SU-DHL-6 (cell line): ENCODE results near the gene TFAP2C.
"Not testable (repeated sequence)": the region's sequence is repeated elsewhere in the genome, so short reads cannot be mapped to it uniquely, and the experiment has no call there.

Source experiments
- H2AFZ ChIP-seq: fragments of 200-600 bp; sonication (generic); 2 replicates; pipeline ENCODE4 v1.6.1; 2014; ENCODE audit warnings: low read depth, mild to moderate bottlenecking, moderate library complexity, mixed read lengths, antibody characterized with exemption, low read length; ENCODE audit not compliant: severe bottlenecking
- H3F3A ChIP-seq: fragments of 200-600 bp; shearing (Covaris generic); 2 replicates; pipeline ENCODE4 v1.6.0; 2016; ENCODE audit warnings: antibody characterized with exemption, mild to moderate bottlenecking; ENCODE audit not compliant: insufficient read depth
- H3K27ac ChIP-seq: fragments of 200-600 bp; sonication (generic); 2 replicates; pipeline ENCODE4 v1.5.1; 2016; ENCODE audit warnings: low read depth, mild to moderate bottlenecking, low read length, moderate library complexity, mixed read lengths
- H3K27me3 ChIP-seq: fragments of 200-600 bp; sonication (generic), shearing (Covaris generic); 2 replicates; pipeline ENCODE4 v1.6.0; 2014; ENCODE audit warnings: mild to moderate bottlenecking, low read length
- H3K36me3 ChIP-seq: fragments of 200-600 bp; sonication (generic); 2 replicates; pipeline ENCODE4 v1.6.1; 2014; ENCODE audit warnings: mild to moderate bottlenecking, low read length, mixed read lengths
- H3K4me2 ChIP-seq: fragments of 300-600, 200-600 bp; shearing (Covaris generic), sonication (generic); 2 replicates; pipeline ENCODE4 v1.6.0; 2014; ENCODE audit warnings: low read length, low read depth, mild to moderate bottlenecking; ENCODE audit not compliant: poor library complexity, severe bottlenecking
- H3K4me3 ChIP-seq: fragments of 200-600 bp; sonication (generic); 2 replicates; pipeline ENCODE4 v1.5.1; 2014; ENCODE audit warnings: antibody characterized with exemption, low read length, mild to moderate bottlenecking, mixed read lengths; ENCODE audit not compliant: insufficient read depth, poor library complexity, severe bottlenecking
- H3K79me2 ChIP-seq: fragments of 200-600 bp; sonication (generic); 2 replicates; pipeline ENCODE4 v1.6.1; 2014; ENCODE audit warnings: mild to moderate bottlenecking, low read length, moderate library complexity; ENCODE audit not compliant: insufficient read depth
- H3K9ac ChIP-seq: fragments of 200-600 bp; sonication (generic); 2 replicates; pipeline ENCODE4 v1.7.0; 2014; ENCODE audit warnings: mild to moderate bottlenecking, low read length
- H3K9me2 ChIP-seq: fragments of 200-600 bp; sonication (generic); replicated peaks from 2 replicates; pipeline ENCODE4 v1.6.1; 2014; ENCODE audit warnings: low read length; ENCODE audit not compliant: insufficient read depth
- H3K9me3 ChIP-seq: fragments of 200-600 bp; sonication (generic); 2 replicates; pipeline ENCODE4 v1.6.1; 2014; ENCODE audit warnings: low read length, mixed read lengths; ENCODE audit not compliant: insufficient read depth
- H4K20me1 ChIP-seq: fragments of 200-600 bp; sonication (generic); 2 replicates; pipeline ENCODE4 v1.6.1; 2014; ENCODE audit warnings: low read depth, mild to moderate bottlenecking, antibody characterized with exemption, low read length, moderate library complexity, mixed read lengths
- CTCF ChIP-seq: fragments of 200-600 bp; sonication (generic); IDR thresholded peaks from one replicate; pipeline ENCODE4 v1.5.1; 2017; ENCODE audit warnings: antibody characterized with exemption, mild to moderate bottlenecking, low read length, moderate library complexity; ENCODE audit not compliant: insufficient read depth, poor library complexity, severe bottlenecking
- EZH2phosphoT487 ChIP-seq: fragments of 200-600 bp; sonication (generic), shearing (Covaris generic); conservative IDR thresholded peaks from 2 replicates; pipeline ENCODE4 v1.6.1; 2018; ENCODE audit warnings: mild to moderate bottlenecking, antibody characterized with exemption, low read length, moderate library complexity, mixed read lengths

Gene TFAP2C

GRCh38 chr20:56617489-56617888 is 11.6 kb upstream of the TFAP2C start:
- Histone ChIP-seq H3K4me3 (no peak overlapping the region), H3K9me3 (no peaks in the 10 kb centered on the region), H3K9ac (no peak overlapping the region), H3K36me3 (no peaks in the 10 kb centered on the region), H3K27ac (no peak overlapping the region), H3K9me2 (no peaks in the 10 kb centered on the region), H2AFZ (no peak overlapping the region), H4K20me1 (no peaks in the 10 kb centered on the region), H3K4me2 (no peak overlapping the region), H3K27me3 (no peaks in the 10 kb centered on the region), H3K79me2 (no peaks in the 10 kb centered on the region), H3F3A (no peaks in the 10 kb centered on the region)
- TF ChIP-seq EZH2phosphoT487, result no peak
- TF ChIP-seq CTCF, result no peak

- Histone ChIP-seq H3K79me2 (no peaks in the 10 kb centered on the region), H3K9me3 (no peaks in the 10 kb centered on the region), H2AFZ (no peak overlapping the region), H3K36me3 (no peaks in the 10 kb centered on the region), H3K9me2 (no peaks in the 10 kb centered on the region), H3K4me3 (no peak overlapping the region), H3K9ac (no peak overlapping the region), H3K4me2 (no peak overlapping the region), H4K20me1 (no peaks in the 10 kb centered on the region), H3F3A (no peaks in the 10 kb centered on the region), H3K27ac (no peak overlapping the region), H3K27me3 (no peaks in the 10 kb centered on the region)
- TF ChIP-seq EZH2phosphoT487 (no peak), CTCF (no peak)
These were observed 7.4 kb upstream of the TFAP2C start for GRCh38 chr20:56621730-56622129.

GRCh38 chr20:56623930-56624329 is 5.2 kb upstream of the TFAP2C start:
- not testable (repeated sequence) for H3K9me2 ChIP-seq, H3K27ac ChIP-seq, H3K27me3 ChIP-seq, H3K4me2 ChIP-seq, H4K20me1 ChIP-seq, H3K9ac ChIP-seq, H3K79me2 ChIP-seq, H3K36me3 ChIP-seq, H2AFZ ChIP-seq, H3K4me3 ChIP-seq, H3K9me3 ChIP-seq, H3F3A ChIP-seq

- Histone ChIP-seq H3K4me2 (no peak overlapping the region), H3K27me3 (no peaks in the 10 kb centered on the region), H3F3A (no peaks in the 10 kb centered on the region), H4K20me1 (no peaks in the 10 kb centered on the region), H2AFZ (no peak overlapping the region), H3K9me2 (no peaks in the 10 kb centered on the region), H3K36me3 (no peaks in the 10 kb centered on the region), H3K4me3 (no peak overlapping the region), H3K79me2 (no peaks in the 10 kb centered on the region), H3K27ac (no peak overlapping the region), H3K9me3 (no peaks in the 10 kb centered on the region), H3K9ac (no peak overlapping the region)
- no peak for TF ChIP-seq CTCF
- no peak for TF ChIP-seq EZH2phosphoT487
These were observed 4.1 kb upstream of the TFAP2C start for GRCh38 chr20:56624786-56625681.
